ENCODE data around the gene SSBP4.

GRCh38 chr19:18444513-18444912 lies 25.3 kb downstream of the SSBP4 start:
- TF ChIP-seq CTCF (IDR thresholded peaks at IDR 0.05), result no peak
- no peak for TF ChIP-seq ZFX (IDR thresholded peaks at IDR 0.05; ENCODE audit: borderline replicate concordance)
